K562 (cell line): ENCODE measurements around the gene BCAS4. TPM values are rescaled to one million over a fixed set of nuclear protein-coding genes. Genes with fewer than 3 reads are reported as not detected.

Experiments used
- ATAC-seq: fragments of 200-7000 bp; cut with Tn5 transposase; 3 replicates; pipeline ENCODE4 v1.9.1; 2020; ENCODE audit warnings: moderate library complexity
- BruUV-seq: library from RNA; stranded (reverse); fragments of 400-500 nt; replicated peaks from 2 replicates; lab custom pipeline; 2021; lab: Mats Ljungman, UMichigan
- CTCF ChIA-PET: fragments of 300-600 bp; formaldehyde crosslinking; extraction: SDS; loops from one replicate; lab custom pipeline; 2021; ENCODE audit warnings: low intra/inter-chr PET ratio; lab: Yijun Ruan, JAX
- POLR2A ChIA-PET: fragments of 300-600, 350-650 bp; sonication (Branson Sonifier 250); formaldehyde crosslinking; extraction: SDS; loops from one replicate; lab custom pipeline; 2021; ENCODE audit warnings: antibody characterized with exemption, inconsistent platforms; lab: Yijun Ruan, JAX
- DNase-seq, 4 experiments: peaks; one replicate each; pipeline versions ENCODE4 v3.0.0 to v3.0.0-alpha.2; 2011 to 2018; ENCODE audit warnings: low spot score in 3 of 4, mixed read lengths in 3 of 4; ENCODE audit errors: extremely low read depth in 1 of 4
- FAIRE-seq: peaks from 2 replicates; lab custom pipeline; 2011; peaks lifted over from hg19 to GRCh38; lab: Jason Lieb, UNC
- H2AFZ ChIP-seq: 2 replicates; pipeline ENCODE4 v1.6.0; 2011; ENCODE audit warnings: low read depth, low read length, control low read depth, inconsistent platforms
- H3K27ac ChIP-seq: fragments of 200-600 bp; 3 replicates; pipeline ENCODE4 v1.8.0; 2011; ENCODE audit warnings: low read depth, mild to moderate bottlenecking, control low read depth, inconsistent platforms, low read length, moderate library complexity, mixed read lengths; ENCODE audit errors: extremely low read depth
- H3K27me3 ChIP-seq, 2 experiments: fragments of 300-600 bp in 1 of 2; 2 replicates in 1 of 2; 3 replicates in 1 of 2; pipeline versions ENCODE4 v1.6.0 to v1.8.0; 2011; ENCODE audit warnings: inconsistent platforms in 2 of 2, low read length in 2 of 2, mild to moderate bottlenecking in 1 of 2, mixed read lengths in 1 of 2, moderate library complexity in 1 of 2; ENCODE audit not compliant: control insufficient read depth in 2 of 2, insufficient read depth in 2 of 2
- H3K36me3 ChIP-seq: fragments of 300-600 bp; 3 replicates; pipeline ENCODE4 v1.8.0; 2011; ENCODE audit warnings: mild to moderate bottlenecking, low read length, inconsistent platforms; ENCODE audit not compliant: control insufficient read depth, insufficient read depth
- H3K4me1 ChIP-seq, 2 experiments: fragments of 200-600 bp in 1 of 2; replicated peaks in 1 of 2; 2 replicates in 1 of 2; 3 replicates in 1 of 2; pipeline versions ENCODE4 v1.5.1 to v1.8.0; 2011; ENCODE audit warnings: inconsistent platforms in 2 of 2, low read length in 2 of 2, mild to moderate bottlenecking in 1 of 2, mixed read lengths in 1 of 2, moderate library complexity in 1 of 2; ENCODE audit not compliant: control insufficient read depth in 2 of 2, insufficient read depth in 2 of 2
- H3K4me2 ChIP-seq: 2 replicates; pipeline ENCODE4 v1.6.1; 2011; ENCODE audit warnings: low read length, control low read depth, inconsistent platforms, mixed read lengths; ENCODE audit not compliant: insufficient read depth
- H3K4me3 ChIP-seq: fragments of 200-600 bp; sonication (generic), shearing (Covaris generic); 2 replicates; pipeline ENCODE4 v1.5.1; 2016; ENCODE audit warnings: control low read depth, inconsistent platforms
- H3K79me2 ChIP-seq: fragments of 200-600 bp; 3 replicates; pipeline ENCODE4 v1.8.0; 2011; ENCODE audit warnings: low read length, inconsistent platforms; ENCODE audit not compliant: control insufficient read depth, insufficient read depth
- H3K9ac ChIP-seq, 2 experiments: 2 replicates each; pipeline versions ENCODE4 v1.6.0 to v1.6.1; 2011; ENCODE audit warnings: low read depth in 2 of 2, low read length in 2 of 2, control low read depth in 1 of 2, inconsistent platforms in 1 of 2, mild to moderate bottlenecking in 1 of 2, mixed read lengths in 1 of 2; ENCODE audit not compliant: insufficient read depth in 1 of 2
- H3K9me1 ChIP-seq: one replicate; pipeline ENCODE4 v1.6.0; 2011; ENCODE audit warnings: inconsistent platforms, mild to moderate bottlenecking, low read length, moderate library complexity; ENCODE audit not compliant: control insufficient read depth, insufficient read depth
- H3K9me3 ChIP-seq: replicated peaks from 2 replicates; pipeline ENCODE4 v1.5.1; 2011; ENCODE audit warnings: low read depth, low read length, inconsistent platforms; ENCODE audit not compliant: control insufficient read depth, insufficient read depth
- H4K20me1 ChIP-seq: replicated peaks from 2 replicates; pipeline ENCODE4 v1.6.1; 2011; ENCODE audit warnings: low read length, inconsistent platforms, mixed read lengths; ENCODE audit not compliant: control insufficient read depth, insufficient read depth
- BRD4 ChIP-seq: fragments of 200-600 bp; sonication (generic); IDR thresholded peaks from 2 replicates; pipeline ENCODE4 v1.6.1; 2017; ENCODE audit warnings: inconsistent platforms
- CBFB ChIP-seq: sonication (generic); formaldehyde crosslinking; IDR thresholded peaks from 2 replicates; pipeline ENCODE4 v1.4.0; 2020; ENCODE audit warnings: mild to moderate bottlenecking, missing genetic modification reagents
- CBX2 ChIP-seq: fragments of 200-600 bp; sonication (generic); IDR thresholded peaks from one replicate; pipeline ENCODE4 v1.6.1; 2012; ENCODE audit warnings: mild to moderate bottlenecking, low read length, inconsistent platforms; ENCODE audit not compliant: insufficient read depth, poor library complexity, severe bottlenecking
- CXXC5 ChIP-seq: fragments of 250-450 bp; sonication (Bioruptor Pico); IDR thresholded peaks from 2 replicates; pipeline ENCODE4 v1.8.0; 2022; ENCODE audit warnings: inconsistent platforms, mild to moderate bottlenecking, moderate library complexity
- KAT2B ChIP-seq: IDR thresholded peaks from one replicate; pipeline ENCODE4 v1.6.1; 2012; ENCODE audit warnings: low read depth, mild to moderate bottlenecking, control low read depth, inconsistent platforms, low read length, moderate library complexity
- KDM1A ChIP-seq, 2 experiments: fragments of 450-650 bp; IDR thresholded peaks; 2 replicates each; pipeline ENCODE4 v1.6.1; 2016; ENCODE audit warnings: mild to moderate bottlenecking in 2 of 2
- NR4A1 ChIP-seq, 2 experiments: fragments of 250-450 bp in 1 of 2; fragments of 450-650 bp in 1 of 2; sonication (Bioruptor Pico) in 1 of 2; IDR thresholded peaks; 2 replicates each; pipeline versions ENCODE4 v1.4.0 to v1.6.1; 2016 to 2020; ENCODE audit warnings: mild to moderate bottlenecking in 2 of 2, missing compliant biosample characterization in 1 of 2, missing genetic modification characterization in 1 of 2, moderate library complexity in 1 of 2
- STAG1 ChIP-seq: sonication (generic); formaldehyde crosslinking; IDR thresholded peaks from 2 replicates; pipeline ENCODE4 v1.5.0; 2020; ENCODE audit warnings: missing genetic modification reagents, borderline replicate concordance
- ZBTB12 ChIP-seq: fragments of 250-450 bp; sonication (Bioruptor Pico); IDR thresholded peaks from 2 replicates; pipeline ENCODE4 v1.4.0; 2020
- ZNF232 ChIP-seq: sonication (generic); formaldehyde crosslinking; IDR thresholded peaks from 2 replicates; pipeline ENCODE4 v1.8.0; 2022; ENCODE audit warnings: mild to moderate bottlenecking, missing genetic modification reagents
- ZNF318 ChIP-seq, 2 experiments: fragments of 450-650 bp; IDR thresholded peaks; 2 replicates each; pipeline ENCODE4 v1.6.1; 2016; ENCODE audit warnings: mild to moderate bottlenecking in 2 of 2, borderline replicate concordance in 1 of 2, low read depth in 1 of 2, moderate library complexity in 1 of 2
- ZNF347 ChIP-seq: fragments of 450-650 bp; formaldehyde crosslinking; IDR thresholded peaks from 2 replicates; pipeline ENCODE4 v1.4.0; 2020; ENCODE audit warnings: low read depth, mild to moderate bottlenecking, moderate library complexity
- WGBS: fragments of 100-300 bp; shearing (Covaris generic); methylation state at CpG from one replicate; pipeline ENCODE4 v1.1.6; 2016; ENCODE audit warnings: low coverage, mixed read lengths; ENCODE audit not compliant: insufficient coverage; ENCODE audit errors: missing lambda C conversion rate; 5-methylcytosine and 5-hydroxymethylcytosine counted together
- in situ Hi-C: fragments of 300-500 bp; cut with MboI; formaldehyde crosslinking; loops from 4 replicates; pipeline ENCODE4 v1.15.0; 2018; ENCODE audit warnings: inconsistent platforms, mixed read lengths
- intact Hi-C: fragments of 100-400 bp; cut with micrococcal nuclease; formaldehyde crosslinking; loops from 2 replicates; pipeline ENCODE4 v1.14.2; 2022
- polyA plus RNA-seq, 8 experiments: library from polyadenylated mRNA; depleted of rRNA in 4 of 8; stranded (reverse) in 5 of 8; unstranded in 3 of 8; fragments of >200 nt; fragmentation: Nextera tagmentation in 2 of 8; fragmentation: Illumina TruSeq in 1 of 8; extraction: Ambion mirVana in 2 of 8; extraction: Trizol in 1 of 8; gene quantifications; 2 replicates each; pipeline versions ENCODE4 v1.2.1 to v1.2.3, GENCODE V29; 2011 to 2014; ENCODE audit warnings: inconsistent platforms in 1 of 8, missing spikeins in 1 of 8
- total RNA-seq, 7 experiments: library from RNA; depleted of rRNA in 6 of 7; stranded (reverse); fragments of >200 nt in 6 of 7; fragmentation: Illumina TruSeq in 2 of 7; extraction: Trizol in 2 of 7; gene quantifications; 2 replicates each; pipeline versions ENCODE4 v1.2.1 to v1.2.3, GENCODE V29; 2011 to 2021; ENCODE audit warnings: low replicate concordance in 1 of 7

Gene BCAS4
- total and polyA plus RNA-seq, 9 of the 15 experiments (the other 6 are each of a cell fraction or from before 2014, with no cell fraction given): 0.15 to 2.3 (median 0.47) TPM

DNA sequence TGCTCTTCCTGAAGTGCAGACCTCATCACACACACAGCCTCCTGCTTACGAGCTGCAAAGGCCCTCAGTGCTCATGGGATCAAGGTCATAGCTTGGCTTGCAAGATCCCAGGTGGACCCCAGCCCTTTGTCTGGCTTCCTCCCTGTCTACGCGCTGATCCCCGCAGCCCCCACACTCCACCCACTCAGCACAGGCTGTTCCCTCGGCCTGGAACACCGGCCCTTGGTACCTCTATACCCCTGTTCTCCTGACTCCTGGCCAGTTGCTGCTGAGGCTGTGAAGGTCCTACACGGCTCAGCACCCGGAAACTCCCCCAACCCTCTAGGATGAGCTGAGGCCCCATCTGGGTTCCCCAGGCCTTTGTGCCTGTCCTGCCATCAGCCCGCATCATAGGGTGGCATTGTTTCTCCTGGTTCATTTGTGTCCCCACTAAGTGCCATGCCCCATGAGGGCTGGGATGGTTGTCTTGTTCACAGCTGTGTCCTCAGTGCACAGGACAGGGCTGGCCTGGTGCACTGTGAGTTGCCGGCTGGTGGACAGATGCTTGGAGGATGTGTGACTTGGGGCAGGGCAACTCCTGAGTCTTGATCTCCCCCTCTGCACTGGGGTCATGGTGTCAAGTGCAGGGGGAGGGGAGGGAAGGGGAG, 79.4 kb downstream of the BCAS4 start:
- intact Hi-C loops: no loop called here
- in situ Hi-C loops: no loop called here
- no peaks in the 10 kb centered on the region for H3K9me3 ChIP-seq
- DNase-seq: no peak
- peaks cover 0 to 14% of the 10 kb centered on the region in 2 experiments; a peak in 2 of 5 replicates for H3K4me1 ChIP-seq
- no peak overlapping the region for H3K4me2 ChIP-seq
- WGBS: 49% methylated on average over 10 of the region's 10 CpGs
- no peaks in the 10 kb centered on the region for H3K27me3 ChIP-seq
- POLR2A ChIA-PET: interaction anchor here (0.5 to 1.5 kb wide), 6 partner anchors 9 to 368 kb away, joined by 3 read pairs; no protein-coding TSS in a partner anchor
- H3K4me3 ChIP-seq: no peak overlapping the region
- no peak overlapping the region for H2AFZ ChIP-seq
- CTCF ChIA-PET: no interaction called here
- no peak overlapping the region for H3K9ac ChIP-seq
- H4K20me1 ChIP-seq: 0 out of 2 replicates have a peak, but pooled peaks cover 4% of the 10 kb centered on the region
- ATAC-seq: no peak
- no peaks in the 10 kb centered on the region for H3K9me1 ChIP-seq
- H3K27ac ChIP-seq: no peak overlapping the region
- no TSS peak for BruUV-seq
- FAIRE-seq: no peak
- H3K36me3 ChIP-seq: no peaks in the 10 kb centered on the region
- H3K79me2 ChIP-seq: no peaks in the 10 kb centered on the region
- no peak for TF ChIP-seq ZBTB12 (CRISPR knock-in tag)
- no peak for TF ChIP-seq KDM1A (IDR thresholded peaks at IDR 0.05)
- no peak for TF ChIP-seq CBX2
- TF ChIP-seq ZNF347 (CRISPR knock-in tag): no peak
- TF ChIP-seq CBFB (CRISPR knock-in tag): no peak
- no peak for TF ChIP-seq ZNF318 (IDR thresholded peaks at IDR 0.05; ENCODE audit: borderline replicate concordance in 1 of 2, low read depth in 1 of 2)
- no peak for TF ChIP-seq NR4A1 (CRISPR knock-in tag; IDR thresholded peaks at IDR 0.05)
- no peak for TF ChIP-seq NR4A1 (tag; IDR thresholded peaks at IDR 0.05)
- no peak for TF ChIP-seq CXXC5 (CRISPR knock-in tag)
- no peak for TF ChIP-seq KAT2B
- no peak for TF ChIP-seq STAG1 (CRISPR knock-in tag)
- no peak for TF ChIP-seq BRD4
- TF ChIP-seq ZNF232 (CRISPR knock-in tag): no peak
